Measurements from ENCODE around the gene PDLIM7. TPM values are rescaled to one million over a fixed set of nuclear protein-coding genes. Genes with fewer than 3 reads are reported as not detected.
"Not testable (repeated sequence)": the region's sequence is repeated elsewhere in the genome, so short reads cannot be mapped to it uniquely, and the experiment has no call there.

PDLIM7 gene
- polyA plus RNA-seq, 1 of the 3 experiments (the other 2 are of a cell fraction) = 206 TPM

GRCh38 chr5:177536386-177536785 is 39.0 kb upstream of the PDLIM7 start (continued):
- TF ChIP-seq REST (IDR thresholded peaks at IDR 0.05; ENCODE audit: low read depth, low read length) (no peak), IRF3 (IDR thresholded peaks at IDR 0.05; ENCODE audit: low read depth, low read length) (no peak), NRF1 (IDR thresholded peaks at IDR 0.05; ENCODE audit: low read depth, low read length) (no peak), USF2 (IDR thresholded peaks at IDR 0.05; ENCODE audit: borderline replicate concordance, low read depth, low read length) (no peak), CTCF (IDR thresholded peaks at IDR 0.05) (no peak), FOXJ3 (CRISPR knock-in tag; IDR thresholded peaks at IDR 0.05) (no peak)

- POLR2A ChIA-PET = no interaction called here
- H3K4me3 ChIP-seq (ENCODE audit: low read depth in 2 of 2, low read length in 1 of 2) = no peak overlapping the region
- 79% methylated on average over 7 of the region's 7 CpGs for WGBS (ENCODE audit: low lambda C conversion rate)
- no peak overlapping the region for H2AFZ ChIP-seq (ENCODE audit: low read depth)
- H3F3A ChIP-seq (replicated peaks; ENCODE audit: insufficient read depth) = peaks cover 23% of the 10 kb centered on the region
- H3K36me3 ChIP-seq (replicated peaks in 1 of 2; ENCODE audit: control insufficient read depth in 1 of 2, insufficient read depth in 2 of 2, low read length in 1 of 2) = peaks cover 17 to 59% of the 10 kb centered on the region in 2 experiments
- H3K4me2 ChIP-seq = no peak overlapping the region
- H3K79me2 ChIP-seq (ENCODE audit: insufficient read depth) = peaks cover 45% of the 10 kb centered on the region
- no peaks in the 10 kb centered on the region for H3K9me2 ChIP-seq
- CTCF ChIA-PET = interaction anchor here (0.9 to 2.4 kb wide), 3 partner anchors 11 to 15 kb away, joined by 3 to 6 read pairs (median 3); no protein-coding TSS in a partner anchor
- no peaks in the 10 kb centered on the region for H3K27me3 ChIP-seq (ENCODE audit: insufficient read depth)
- H4K20me1 ChIP-seq (ENCODE audit: insufficient read depth) = peaks cover 11% of the 10 kb centered on the region; the same call in 1 of the 2 replicates
- H3K9me3 ChIP-seq = no peaks in the 10 kb centered on the region
- DNase-seq = no peak
- H3K27ac ChIP-seq (ENCODE audit: low read depth in 2 of 2, low read length in 1 of 2) = no peak overlapping the region
- no peak for TF ChIP-seq YY1 (IDR thresholded peaks at IDR 0.05; ENCODE audit: low read depth)
- TF ChIP-seq RAD21 (IDR thresholded peaks at IDR 0.05; ENCODE audit: low read length) = peak; percentile 34
- H3K4me1 ChIP-seq (ENCODE audit: control insufficient read depth in 1 of 2, insufficient read depth in 2 of 2, low read depth in 1 of 2, low read length in 1 of 2) = peaks cover 2 to 15% of the 10 kb centered on the region in 2 experiments; a peak in 2 of 4 replicates
- no peak overlapping the region for H3K9ac ChIP-seq
Measured at GRCh38 chr5:177535125-177535524, 37.7 kb upstream of the PDLIM7 start.

- H3K79me2 ChIP-seq (ENCODE audit: insufficient read depth) = peaks cover 39% of the 10 kb centered on the region
- H3K27me3 ChIP-seq (ENCODE audit: insufficient read depth); H3K4me3 ChIP-seq (ENCODE audit: low read depth in 2 of 2, low read length in 1 of 2); H2AFZ ChIP-seq (ENCODE audit: low read depth); H3K9me2 ChIP-seq; H3K9ac ChIP-seq; POLR2A ChIA-PET; H3K4me2 ChIP-seq; H3K9me3 ChIP-seq; DNase-seq; H3K27ac ChIP-seq (ENCODE audit: low read depth in 2 of 2, low read length in 1 of 2); H4K20me1 ChIP-seq (ENCODE audit: insufficient read depth): not testable (repeated sequence)
- peaks cover 20 to 63% of the 10 kb centered on the region in 2 experiments for H3K36me3 ChIP-seq (replicated peaks in 1 of 2; ENCODE audit: control insufficient read depth in 1 of 2, insufficient read depth in 2 of 2, low read length in 1 of 2)
- H3K4me1 ChIP-seq (ENCODE audit: control insufficient read depth in 1 of 2, insufficient read depth in 2 of 2, low read depth in 1 of 2, low read length in 1 of 2) = peaks cover 9 to 15% of the 10 kb centered on the region in 2 experiments; a peak in 2 of 4 replicates
- CTCF ChIA-PET = interaction anchor here (0.9 to 2.4 kb wide), 5 partner anchors 11 to 33 kb away, joined by 3 to 6 read pairs (median 3); no protein-coding TSS in a partner anchor
- 97% methylated on average over 7 of the region's 7 CpGs for WGBS (ENCODE audit: low lambda C conversion rate)
- H3F3A ChIP-seq (replicated peaks; ENCODE audit: insufficient read depth) = peaks cover 23% of the 10 kb centered on the region
Measured at GRCh38 chr5:177534433-177534832, 37.0 kb upstream of the PDLIM7 start.
